NCI-H1105 treated with DMSO at 0.1 percent for 48 hours (cell line): ENCODE measurements around the gene TEX12.
"Not testable (repeated sequence)": the region's sequence is repeated elsewhere in the genome, so short reads cannot be mapped to it uniquely, and the experiment has no call there.

ENCODE experiments used
- DNase-seq: peaks from one replicate; lab custom pipeline; 2025; lab: John Stamatoyannopoulos, UW

Gene TEX12

GRCh38 chr11:112163875-112164685 is 3.1 kb upstream of the TEX12 start, which contains the start of gene IL18:
IL18 (minus strand) TSS chr11:112164094; CDS start chr11:112155053, 9,041 bp downstream.
- no peak for DNase-seq

GRCh38 chr11:112165049-112165448 is 2.1 kb upstream of the TEX12 start:
- no peak for DNase-seq

- DNase-seq = no peak
Observed at GRCh38 chr11:112166562-112166961, 610 bp upstream of the TEX12 start.

- no peak for DNase-seq
Observed at GRCh38 chr11:112172362-112172994, 5.3 kb downstream of the TEX12 start.

DNA sequence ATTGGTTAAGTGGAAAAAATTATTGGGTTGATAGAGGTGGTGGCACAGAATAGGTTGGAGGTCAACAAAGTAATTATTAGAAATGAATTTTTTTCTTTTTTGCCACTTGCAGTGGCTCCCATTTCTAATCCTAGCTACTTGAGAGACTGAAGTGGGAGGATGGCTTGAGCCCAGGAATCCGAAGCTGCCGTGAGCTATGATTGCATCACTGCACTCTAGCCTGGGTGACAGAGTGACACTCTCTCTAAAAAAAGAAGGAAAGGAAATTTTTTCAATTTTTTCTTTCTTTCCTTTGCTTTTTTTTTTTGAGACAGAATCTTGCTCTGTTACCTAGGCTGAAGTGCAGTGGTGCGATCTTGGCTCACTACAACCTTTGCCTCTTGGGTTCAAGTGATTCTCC is 6.0 kb downstream of the TEX12 start:
- no peak for DNase-seq

DNA sequence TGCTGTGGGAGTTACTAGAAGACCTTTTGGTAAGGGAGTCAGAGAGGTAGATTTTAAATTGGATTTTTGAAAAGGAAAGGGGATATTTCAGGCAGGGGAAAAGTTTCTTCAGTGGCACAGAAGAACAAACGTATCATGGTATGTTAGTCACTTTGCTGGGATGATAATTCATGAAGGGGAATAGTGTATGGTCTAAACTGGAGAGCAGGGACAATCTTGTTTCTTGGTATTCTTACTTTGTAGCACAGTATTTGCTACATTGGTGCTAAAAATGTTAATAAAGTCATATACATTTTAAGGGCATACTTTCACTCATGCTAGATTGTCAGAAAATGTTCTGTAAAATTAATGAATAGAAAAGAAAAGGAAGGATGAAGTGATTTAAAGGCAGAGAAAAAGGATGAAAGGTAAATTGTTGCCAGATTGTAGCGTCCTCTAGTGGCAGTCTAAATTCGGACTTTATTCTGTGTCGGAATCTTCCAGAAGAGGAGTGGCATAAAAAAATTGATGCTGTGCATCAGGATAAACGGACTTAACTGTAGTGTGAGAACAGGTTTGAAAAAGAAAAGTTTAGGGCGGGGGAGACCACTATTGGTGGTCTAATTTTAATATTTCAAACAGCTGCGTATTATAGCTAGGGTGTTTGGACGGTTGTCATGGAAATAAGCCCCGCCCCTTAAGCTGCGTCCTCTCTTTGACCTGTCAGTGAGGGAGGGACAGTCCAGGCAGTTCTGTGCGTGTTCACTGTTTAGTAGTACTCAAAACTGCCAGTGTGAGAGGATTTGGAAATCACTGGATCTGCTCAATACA is 7.8 kb downstream of the TEX12 start, which contains the start of gene BCO2:
BCO2 (plus strand) TSS at position 724 of the 810 bp plus-strand sequence. CDS start 90 bp downstream, outside the sequence.
- peak; percentile 59 for DNase-seq

DNA sequence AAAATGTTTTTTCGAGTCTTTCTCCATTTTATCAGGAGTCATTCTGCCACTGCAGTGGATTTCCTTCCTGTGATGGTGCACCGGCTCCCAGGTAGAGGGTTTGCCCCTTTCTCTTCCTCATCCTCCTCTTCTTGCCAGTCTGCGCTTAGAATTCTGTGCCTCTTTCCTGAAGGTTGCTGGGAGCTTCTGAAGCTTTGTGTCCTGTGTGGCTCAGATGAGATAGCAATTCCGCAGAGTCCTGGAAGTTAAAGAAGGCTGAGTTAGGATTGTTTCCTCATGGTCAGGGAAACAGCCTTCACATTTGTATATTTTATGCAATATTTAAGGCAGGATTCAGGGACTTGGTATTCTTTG is 8.4 kb downstream of the TEX12 start:
- DNase-seq = no peak

DNA sequence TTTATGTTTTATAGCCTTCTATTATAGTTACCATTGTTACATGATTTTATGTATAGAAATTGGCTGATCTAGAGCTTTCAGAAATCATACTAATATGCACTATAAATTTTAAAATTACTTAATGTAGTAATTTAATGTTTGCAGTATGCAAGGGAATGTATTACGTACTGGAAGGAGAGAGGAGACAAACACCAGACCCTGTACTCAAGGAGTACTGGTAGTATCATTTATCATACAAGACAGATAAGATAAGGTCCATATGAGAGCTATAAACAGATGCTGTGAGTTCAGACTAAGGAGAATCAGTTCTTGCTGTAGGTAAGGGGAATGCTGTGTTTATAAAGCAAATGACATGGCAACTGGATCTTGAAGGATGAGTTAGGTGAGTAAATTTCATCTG is 8.9 kb downstream of the TEX12 start:
- DNase-seq = no peak

DNA sequence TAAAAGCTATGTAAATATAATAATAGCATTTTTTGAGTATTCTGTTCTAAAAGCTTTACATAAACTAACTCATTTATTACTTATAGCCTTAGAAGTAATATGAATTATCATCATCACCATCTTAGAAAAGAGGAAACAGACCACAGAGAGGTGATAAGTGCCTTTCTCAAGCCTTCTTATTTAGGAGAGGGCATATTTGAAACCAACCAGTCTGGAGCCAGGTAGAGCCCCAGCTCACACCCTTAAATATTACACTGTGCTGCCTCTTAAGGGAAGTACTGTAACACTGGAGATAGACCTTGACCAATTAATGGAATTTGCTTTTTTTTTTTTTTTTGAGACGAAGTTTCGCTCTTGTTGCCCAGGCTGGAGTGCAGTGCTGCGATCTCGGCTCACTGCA is 10.4 kb downstream of the TEX12 start:
- DNase-seq = no peak

DNA sequence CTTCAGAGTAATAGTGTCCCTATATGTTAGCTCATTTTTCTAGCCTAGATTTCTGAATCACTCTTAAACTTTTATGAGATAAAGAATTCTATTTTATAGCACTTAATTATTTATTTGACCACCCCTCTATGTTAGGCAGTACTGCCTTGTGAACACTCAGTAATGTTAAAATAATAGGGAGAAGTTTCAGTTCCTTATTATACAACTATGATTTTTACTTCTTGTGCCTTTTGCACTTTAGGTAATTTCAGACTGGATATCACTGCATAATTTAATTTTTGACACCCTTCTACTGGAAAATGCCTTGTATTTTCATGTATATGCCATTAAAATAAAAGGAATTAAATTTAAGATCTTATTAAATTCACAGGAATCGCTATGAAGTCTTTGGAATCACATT is 11.3 kb downstream of the TEX12 start:
- DNase-seq = no peak

DNA sequence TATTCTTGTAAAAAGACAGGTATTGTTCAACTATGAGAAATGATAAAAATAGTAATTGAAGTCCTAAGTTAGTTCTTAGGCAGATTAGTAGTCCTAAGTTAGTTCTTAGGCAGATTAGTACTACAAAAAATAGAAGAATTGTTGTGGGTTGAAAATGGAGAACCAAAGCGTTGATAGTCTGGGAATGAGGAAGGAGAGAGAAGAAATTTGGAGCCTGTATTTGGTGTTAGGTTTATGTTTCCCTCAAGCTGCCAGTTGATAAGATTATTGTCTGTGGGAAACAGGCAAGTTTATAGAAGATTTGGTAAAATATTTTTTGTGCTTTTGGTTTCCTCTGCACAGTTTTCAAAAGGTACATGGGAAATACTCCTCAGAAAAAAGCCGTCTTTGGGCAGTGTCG is 11.8 kb downstream of the TEX12 start:
- no peak for DNase-seq

DNA sequence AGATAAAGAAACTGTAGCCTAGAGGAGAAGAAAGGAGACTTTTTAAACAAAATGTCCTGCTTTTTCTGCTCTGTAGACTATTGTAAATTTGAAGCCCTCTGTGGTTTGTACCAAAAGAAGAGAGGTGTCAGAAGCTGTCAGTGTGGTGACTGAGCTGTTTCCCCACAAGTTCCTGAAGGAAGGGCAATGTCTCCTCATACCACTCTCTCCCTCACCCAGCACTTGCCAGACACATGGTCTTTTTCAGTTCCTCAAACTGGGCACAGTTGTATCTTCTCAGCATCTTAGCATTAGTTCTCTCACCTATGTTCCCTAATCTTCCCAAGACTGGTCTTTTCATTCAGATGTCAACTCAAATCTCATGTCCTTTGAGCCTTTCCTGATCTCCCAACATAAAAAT is 12.4 kb downstream of the TEX12 start:
- no peak for DNase-seq

DNA sequence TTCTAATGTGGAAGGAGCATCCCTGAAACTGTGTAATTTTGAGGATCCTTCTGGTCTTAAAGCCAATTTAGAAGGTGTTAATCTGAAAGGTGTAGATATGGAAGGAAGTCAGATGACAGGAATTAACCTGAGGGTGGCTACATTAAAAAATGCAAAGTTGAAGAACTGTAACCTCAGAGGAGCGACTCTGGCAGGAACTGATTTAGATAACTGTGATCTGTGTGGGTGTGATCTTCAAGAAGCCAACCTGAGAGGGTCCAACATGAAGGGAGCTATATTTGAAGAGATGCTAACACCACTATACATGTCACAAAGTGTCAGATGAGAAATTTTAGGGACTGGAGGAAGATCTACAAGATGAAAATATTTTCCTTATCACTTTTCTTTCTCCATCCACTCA is 15.7 kb downstream of the TEX12 start:
- DNase-seq = no peak

DNA sequence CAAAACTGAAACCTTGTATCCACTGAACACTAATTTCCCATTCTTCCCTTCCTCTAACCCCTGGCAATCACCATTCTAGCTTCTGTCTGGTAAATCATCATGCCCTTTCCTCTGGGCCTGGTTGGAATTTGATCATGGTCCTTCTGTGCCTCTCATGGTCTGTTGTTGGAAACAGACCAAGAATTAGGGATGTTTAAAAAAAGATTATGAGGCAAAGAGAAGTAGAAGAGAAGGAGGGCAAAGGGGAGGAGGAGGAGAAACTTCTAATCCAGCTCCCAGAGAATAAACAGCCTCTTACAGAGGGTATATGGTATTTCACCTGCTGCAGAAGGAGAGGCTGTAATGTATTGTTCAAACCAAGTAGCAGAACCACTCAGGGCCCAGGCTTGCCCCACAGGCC is 18.7 kb downstream of the TEX12 start:
- DNase-seq = no peak

DNA sequence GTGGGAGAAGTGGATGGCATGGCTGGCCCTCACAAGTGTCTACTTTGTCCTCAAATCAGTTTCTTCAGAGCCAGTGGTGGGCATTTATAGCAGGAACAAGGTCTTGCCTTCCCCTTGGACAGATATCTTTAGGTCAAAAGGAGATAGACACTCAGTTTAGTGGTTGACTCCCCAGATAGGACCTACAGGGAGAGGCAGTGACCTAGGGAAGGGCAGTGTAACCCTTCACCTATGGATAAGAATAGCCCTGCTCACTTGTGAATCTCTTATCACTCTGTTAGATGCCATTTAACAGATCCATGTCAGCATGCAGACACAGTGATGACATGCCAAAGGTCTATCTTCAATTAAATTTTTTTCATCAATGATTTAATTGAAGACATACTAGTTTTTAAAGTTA is 19.1 kb downstream of the TEX12 start:
- no peak for DNase-seq

- DNase-seq = not testable (repeated sequence)
Observed at GRCh38 chr11:112195113-112195512, 27.9 kb downstream of the TEX12 start.

GRCh38 chr11:112195951-112196351 is 28.8 kb downstream of the TEX12 start:
- no peak for DNase-seq

- DNase-seq = no peak
Observed at GRCh38 chr11:112196519-112197087, 29.4 kb downstream of the TEX12 start.

DNA sequence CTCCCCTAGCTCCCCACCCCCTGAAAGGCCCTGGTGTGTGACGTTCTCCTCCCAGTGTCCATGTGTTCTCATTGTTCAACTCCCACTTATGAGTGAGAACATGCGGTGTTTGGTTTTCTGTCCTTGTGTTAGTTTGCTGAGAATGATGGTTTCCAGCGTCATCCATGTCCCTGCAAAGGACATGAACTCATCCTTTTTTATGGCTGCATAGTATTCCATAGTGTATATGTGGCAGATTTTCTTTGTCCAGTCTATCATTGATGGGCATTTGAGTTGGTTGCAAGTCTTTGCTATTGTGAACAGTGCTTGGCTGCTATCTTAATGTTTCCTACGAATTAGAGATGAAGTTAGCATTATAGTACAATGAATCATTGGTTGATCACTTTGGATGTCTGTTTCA is 31.9 kb downstream of the TEX12 start:
- not testable (repeated sequence) for DNase-seq

- no peak for DNase-seq
Observed at GRCh38 chr11:112200252-112200651, 33.1 kb downstream of the TEX12 start.

DNA sequence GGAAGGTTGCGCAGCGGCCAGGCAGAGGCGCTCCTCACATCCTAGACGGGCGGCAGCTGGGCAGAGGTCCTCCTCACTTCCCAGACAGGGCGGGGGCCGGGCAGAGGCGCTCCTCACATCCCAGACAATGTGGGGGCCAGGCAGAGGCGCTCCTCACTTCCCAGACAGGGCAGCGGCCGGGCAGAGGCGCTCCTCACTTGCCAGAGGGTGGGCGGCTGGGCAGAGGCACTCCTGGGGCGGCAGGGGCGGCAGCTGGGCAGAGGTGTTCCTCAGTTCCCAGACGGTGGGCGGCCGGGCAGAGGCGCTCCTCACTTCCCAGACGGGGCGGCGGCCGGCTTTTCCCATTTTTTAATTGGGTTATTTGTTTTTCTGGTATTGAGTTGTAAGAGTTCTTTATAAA is 38.9 kb downstream of the TEX12 start:
- DNase-seq = no peak

DNA sequence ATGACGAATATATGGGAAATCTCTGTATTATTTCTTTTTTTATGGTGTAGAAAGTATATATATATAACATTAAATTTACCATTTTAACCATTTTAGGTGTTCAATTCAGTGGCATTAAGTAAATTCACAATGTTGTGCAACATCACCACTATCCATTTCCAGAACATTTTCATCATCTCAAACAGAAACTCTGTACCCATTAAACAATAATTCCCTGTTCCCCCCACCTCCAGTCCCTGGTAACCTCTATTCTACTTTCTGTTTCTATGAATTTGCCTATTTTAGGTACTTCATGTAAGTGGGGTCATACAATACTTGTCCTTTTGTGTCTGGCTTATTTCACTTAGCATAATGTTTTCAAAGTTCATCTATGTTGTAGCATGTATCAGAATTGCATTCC is 43.7 kb downstream of the TEX12 start:
- DNase-seq = no peak
